ENCODE measurements around the gene TNFRSF21.
"Not testable (repeated sequence)": the region's sequence is repeated elsewhere in the genome, so short reads cannot be mapped to it uniquely, and the experiment has no call there.

Gene TNFRSF21

DNA sequence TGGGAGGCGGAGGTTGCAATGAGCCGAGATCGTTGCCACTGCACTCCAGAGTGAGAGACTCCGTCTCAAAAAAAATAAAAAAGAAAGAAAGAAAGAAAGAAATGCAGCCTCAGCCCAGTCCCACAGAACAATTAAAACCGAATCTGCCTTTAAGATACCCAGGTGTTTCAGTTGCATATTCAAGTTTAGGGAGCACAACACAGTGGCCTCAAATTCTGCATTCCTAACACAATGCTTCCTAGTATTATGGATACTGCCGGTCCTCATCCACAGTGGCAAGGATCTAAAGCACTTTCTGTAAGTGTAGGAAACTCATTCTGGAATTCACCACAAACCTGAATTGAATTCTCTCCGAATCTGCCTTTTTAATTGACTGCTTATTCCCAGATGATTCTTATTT, 80.5 kb downstream of the TNFRSF21 start:
- no peak for DNase-seq (ENCODE audit: low read depth in 1 of 2, low spot score in 1 of 2)

GRCh38 chr6:47228093-47228492, 81.6 kb downstream of the TNFRSF21 start:
- DNase-seq (ENCODE audit: low read depth in 1 of 2, low spot score in 1 of 2) = not testable (repeated sequence)

DNA sequence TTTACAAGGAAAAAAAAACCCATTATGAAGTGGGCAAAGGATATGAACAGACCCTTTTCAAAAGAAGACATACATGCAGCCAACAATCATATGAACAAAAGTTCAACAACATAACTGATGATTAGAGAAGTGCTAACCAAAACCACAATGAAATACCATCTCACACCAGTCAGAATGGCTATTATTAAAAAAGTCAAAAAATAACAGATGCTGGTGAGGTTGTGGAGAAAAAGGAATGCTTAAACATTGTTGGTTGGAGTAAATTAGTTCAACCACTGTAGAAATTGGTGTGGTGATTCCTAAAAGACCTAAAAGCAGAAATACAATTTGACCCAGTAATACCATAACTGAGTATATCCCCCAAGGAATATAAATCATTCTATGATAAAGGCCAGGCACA, 86.5 kb downstream of the TNFRSF21 start:
- DNase-seq (ENCODE audit: low read depth in 1 of 2, low spot score in 1 of 2) = not testable (repeated sequence)

DNA sequence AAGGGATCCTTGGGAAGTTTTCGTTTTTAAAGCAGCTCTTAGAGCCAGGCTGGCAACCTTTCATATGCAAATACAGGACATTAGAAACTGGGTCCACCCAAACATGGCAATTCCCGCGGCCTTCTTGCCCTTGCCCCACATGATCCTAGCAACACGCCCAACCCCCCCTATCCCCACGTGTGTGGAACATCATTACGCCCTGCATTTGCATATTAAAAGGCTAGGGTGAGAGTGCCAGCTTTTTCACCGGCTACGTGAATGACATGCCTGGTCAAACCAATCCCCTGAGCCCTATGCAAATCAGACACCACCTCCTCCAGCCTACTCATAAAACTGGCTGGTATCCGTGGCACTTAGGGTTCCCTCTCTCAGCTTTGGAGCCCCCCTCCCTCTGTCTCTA, 88.1 kb downstream of the TNFRSF21 start:
- DNase-seq (ENCODE audit: low read depth in 1 of 2, low spot score in 1 of 2) = no peak

DNA sequence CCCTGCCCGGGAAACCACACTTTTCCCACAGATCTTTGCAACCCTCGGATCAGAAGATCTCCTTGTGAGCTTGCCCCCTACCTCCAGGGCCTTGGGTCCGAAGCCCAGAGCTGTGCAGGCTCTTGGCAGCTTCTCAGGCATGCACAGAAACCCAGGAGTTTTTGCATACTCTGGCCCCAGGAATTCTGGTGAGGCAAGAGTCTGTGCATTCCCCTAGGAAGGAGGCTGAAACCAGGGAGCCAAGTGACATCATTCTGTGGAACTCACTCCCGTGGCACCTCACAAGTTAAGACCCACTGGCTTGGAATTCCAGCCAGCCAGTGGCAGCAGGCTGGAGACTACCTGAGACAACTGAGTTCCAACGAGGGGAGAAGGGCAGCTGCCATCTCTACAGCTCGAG, 100.1 kb downstream of the TNFRSF21 start:
- no peak for DNase-seq (ENCODE audit: low read depth in 1 of 2, low spot score in 1 of 2)

GRCh38 chr6:47207261-47207660, 102.4 kb downstream of the TNFRSF21 start:
- DNase-seq (ENCODE audit: low read depth in 1 of 2, low spot score in 1 of 2) = no peak

DNA sequence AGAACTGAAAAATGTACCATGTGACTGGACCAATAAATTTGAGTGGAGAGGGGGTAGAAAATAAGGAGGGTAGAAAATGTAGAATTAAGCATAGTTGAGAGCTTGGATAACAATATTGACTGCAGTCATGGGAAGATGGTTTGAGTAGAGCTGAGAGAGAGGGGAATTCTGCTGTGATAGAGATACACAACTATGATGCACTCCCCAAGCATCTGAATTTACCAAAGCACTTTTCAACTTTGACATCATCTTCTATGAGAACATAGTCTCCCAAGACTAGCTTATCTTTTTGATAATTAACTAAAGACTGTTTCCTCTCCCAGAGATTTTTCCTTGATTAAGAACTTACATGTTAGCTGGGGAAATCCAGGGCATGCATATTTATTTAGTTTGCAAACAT, 103.1 kb downstream of the TNFRSF21 start:
- no peak for DNase-seq (ENCODE audit: low read depth in 1 of 2, low spot score in 1 of 2)

GRCh38 chr6:47203938-47204611, 105.6 kb downstream of the TNFRSF21 start:
- DNase-seq (ENCODE audit: low read depth in 1 of 2, low spot score in 1 of 2) = no peak

DNA sequence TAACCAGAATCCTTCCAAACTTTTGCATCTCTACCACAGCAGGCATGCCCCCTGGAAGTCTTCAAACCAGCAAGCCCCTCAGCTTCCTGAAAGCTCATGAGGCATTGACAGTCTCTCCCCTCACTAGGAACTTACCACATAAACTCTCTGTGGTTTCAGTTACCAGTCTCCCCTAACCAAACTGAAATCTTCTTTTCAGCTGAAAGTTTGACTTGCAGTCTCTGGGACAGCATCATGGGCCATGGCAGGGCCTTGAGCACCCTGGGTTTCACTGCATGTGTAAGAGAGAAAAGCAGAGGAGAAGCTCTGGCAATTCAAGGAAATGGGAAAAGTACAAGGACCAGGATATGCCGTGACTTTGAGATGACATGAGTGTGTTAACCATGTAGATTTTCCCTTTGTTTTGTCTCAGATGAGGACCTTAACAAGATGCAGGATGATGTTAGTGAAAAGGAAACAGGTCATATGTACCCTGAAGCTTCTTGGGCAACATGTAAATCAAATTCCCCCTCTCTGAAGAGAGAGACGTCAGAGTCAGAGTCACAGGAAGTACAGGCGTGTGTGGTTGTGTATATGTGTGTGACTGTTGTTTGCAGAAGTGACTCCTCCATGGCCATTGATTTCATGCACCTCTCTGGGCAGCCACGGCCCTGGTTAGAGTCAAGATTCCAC, 106.3 kb downstream of the TNFRSF21 start:
- DNase-seq (ENCODE audit: low read depth in 1 of 2, low spot score in 1 of 2) = no peak

DNA sequence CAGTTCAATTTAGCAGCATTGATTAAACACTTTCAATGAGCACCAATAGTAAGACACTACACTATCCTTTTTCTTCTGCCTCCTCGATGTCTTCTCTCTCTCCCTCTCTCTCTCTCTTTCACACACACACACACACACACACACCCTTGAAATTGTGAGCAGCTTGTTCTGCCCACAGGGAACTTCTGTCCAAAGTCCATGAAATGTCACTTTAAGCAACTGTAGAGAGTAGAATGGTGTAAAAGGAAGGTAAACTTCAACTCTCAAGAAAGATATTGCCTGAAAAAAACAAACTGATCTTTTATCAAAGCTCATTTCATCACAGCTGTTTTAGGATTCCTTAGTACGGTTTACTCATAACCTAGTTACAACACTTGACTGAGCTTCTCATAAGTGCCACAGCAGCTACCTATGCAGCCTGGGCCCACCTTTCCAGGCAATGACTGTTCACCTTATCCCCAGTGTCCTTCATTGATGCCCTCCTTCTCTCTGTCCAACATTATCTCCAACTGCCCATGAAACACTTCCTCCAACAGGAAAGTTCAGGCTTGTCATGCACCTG, 107.0 kb downstream of the TNFRSF21 start:
- DNase-seq (ENCODE audit: low read depth in 1 of 2, low spot score in 1 of 2) = no peak

DNA sequence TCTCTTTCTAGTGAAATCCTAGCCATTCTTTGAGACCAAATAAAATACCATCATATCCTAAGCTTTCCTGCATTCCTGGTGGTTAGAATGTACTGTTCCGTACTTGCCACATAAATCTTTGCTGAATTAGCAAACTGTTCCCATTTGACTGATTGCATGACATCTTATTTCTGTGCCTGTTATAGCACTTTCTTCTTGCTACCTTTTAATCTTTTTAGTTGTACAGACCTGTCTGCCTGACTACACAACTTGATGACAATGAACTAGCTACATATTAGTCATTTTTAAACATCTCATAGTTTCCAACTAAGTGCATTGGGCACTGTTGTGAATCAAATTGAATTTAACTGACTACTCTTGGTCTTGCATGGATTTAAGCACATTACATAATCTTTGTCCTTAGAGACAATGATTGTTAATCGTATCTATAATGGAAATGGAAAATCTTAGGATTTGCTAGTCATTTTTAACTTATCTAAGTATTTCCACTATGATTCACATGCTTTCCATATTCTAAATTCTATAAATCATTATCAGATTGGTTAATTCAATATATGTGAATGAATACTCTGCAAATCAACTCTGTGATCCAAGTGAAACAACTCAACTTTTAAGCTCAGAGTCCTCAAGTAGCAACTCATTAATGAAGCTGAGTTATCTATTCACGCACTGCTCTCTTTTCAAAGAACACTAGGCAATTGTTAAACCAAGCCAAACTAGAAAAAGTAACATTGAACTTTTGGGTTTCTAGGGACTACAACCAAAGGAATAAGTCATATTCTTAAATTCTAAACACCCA, 109.0 kb downstream of the TNFRSF21 start:
- no peak for DNase-seq (ENCODE audit: low read depth in 1 of 2, low spot score in 1 of 2)

- DNase-seq (ENCODE audit: low read depth in 1 of 2, low spot score in 1 of 2) = no peak
Observed at GRCh38 chr6:47197682-47198640, 111.7 kb downstream of the TNFRSF21 start.

GRCh38 chr6:47196113-47196512, 113.6 kb downstream of the TNFRSF21 start:
- no peak for DNase-seq (ENCODE audit: low read depth in 1 of 2, low spot score in 1 of 2)

DNA sequence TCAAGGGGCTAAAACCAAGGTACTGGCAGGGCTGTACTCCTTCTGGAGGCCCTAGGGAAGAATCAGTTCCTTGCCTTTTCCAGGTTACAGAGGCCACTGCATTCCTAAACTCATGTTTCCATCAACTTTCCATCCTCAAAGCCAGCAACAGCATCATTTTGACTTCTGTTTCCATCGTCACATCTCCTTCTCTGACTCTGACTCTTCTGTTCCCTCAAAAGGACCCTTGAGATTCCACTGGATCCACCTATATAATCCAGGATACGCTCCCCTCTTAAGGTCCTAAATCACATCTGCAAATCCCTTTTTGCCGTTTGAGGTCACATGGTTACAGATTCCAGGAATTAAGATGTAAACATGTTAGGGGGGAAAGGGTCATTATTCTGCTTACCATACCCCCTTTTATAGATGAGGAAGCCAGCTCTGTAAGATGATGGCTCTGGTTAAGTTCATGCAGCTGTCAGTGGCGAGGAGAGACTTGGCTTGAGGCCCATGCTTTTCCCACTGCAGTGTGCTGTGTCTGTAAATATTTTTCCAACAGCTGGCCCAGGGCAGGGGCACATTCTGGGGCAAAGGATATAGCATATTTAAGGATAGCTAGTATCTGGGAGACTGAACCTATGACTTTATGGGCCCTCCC, 114.6 kb downstream of the TNFRSF21 start:
- DNase-seq (ENCODE audit: low read depth in 1 of 2, low spot score in 1 of 2) = no peak

DNA sequence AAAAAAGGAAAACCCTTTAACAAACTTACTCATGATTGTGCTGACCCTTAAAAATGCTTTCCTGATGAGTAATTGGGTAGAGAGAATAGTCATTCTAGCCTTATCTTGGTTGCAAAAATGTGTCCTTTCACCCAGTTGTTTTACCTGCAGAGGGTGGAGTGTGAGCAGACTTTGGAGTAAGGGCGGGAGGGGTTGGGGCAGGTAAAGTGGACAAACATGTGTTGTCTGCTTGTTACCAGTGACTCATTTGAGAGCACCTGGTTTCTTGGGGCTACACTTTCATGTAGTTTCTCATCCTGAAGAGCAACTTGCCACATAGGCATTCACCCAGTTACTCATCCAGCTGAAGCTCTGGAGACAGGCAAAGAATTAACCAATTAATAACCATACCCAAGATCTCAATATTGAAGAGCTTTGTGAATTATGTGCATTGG, 121.1 kb downstream of the TNFRSF21 start:
- no peak for DNase-seq (ENCODE audit: low read depth in 1 of 2, low spot score in 1 of 2)

GRCh38 chr6:47187893-47188587, 121.7 kb downstream of the TNFRSF21 start:
- DNase-seq (ENCODE audit: low read depth in 1 of 2, low spot score in 1 of 2) = no peak

DNA sequence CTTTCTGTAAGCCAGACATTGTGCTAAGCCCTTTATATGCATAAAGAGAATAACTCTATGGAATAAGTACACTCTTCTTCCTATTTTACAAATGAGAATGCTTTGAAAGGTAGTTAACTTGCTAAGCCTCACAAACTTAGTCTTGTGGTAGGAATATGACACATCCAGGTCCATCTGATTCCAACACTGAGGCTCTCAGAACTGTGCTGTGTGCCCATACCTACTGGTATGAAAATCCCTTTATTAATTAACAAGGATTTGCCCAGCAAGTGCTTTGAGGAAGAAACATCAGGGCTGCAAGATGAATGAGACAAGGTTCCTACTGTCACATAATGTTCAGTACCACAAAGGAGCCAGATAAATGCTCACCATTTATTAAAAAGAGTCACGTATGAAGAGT, 122.6 kb downstream of the TNFRSF21 start:
- no peak for DNase-seq (ENCODE audit: low read depth in 1 of 2, low spot score in 1 of 2)

DNA sequence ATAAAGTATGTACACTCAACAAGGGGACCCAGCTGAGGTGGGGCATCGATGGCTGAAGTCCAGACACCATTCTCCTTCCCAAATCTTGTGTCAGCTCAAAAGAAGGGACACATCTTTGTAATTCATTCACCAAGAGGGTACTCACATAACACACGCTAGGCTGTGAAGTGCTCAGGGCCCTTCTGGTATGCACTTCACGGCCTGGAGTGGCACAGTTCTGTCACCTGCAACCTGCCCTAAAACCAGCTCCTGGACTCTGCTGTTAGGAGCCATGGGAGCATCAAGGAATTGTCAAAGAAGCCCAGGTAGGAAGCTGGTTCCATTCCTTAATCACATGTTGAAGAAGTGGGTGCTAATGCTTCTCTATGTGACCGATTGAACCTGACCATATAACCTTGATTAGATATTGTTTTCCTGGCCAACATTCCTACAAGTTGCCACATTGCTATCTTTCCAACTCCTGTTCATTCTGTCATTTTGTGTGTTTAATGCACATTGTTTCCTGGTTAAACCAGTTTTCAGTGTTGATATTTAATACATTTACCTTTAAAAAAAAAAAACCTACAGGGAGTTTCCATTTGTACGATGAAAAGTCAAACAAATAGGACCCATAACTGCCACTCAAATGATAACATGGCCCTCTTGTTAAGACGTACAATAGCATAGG, 127.3 kb downstream of the TNFRSF21 start:
- DNase-seq (ENCODE audit: low read depth in 1 of 2, low spot score in 1 of 2) = no peak

DNA sequence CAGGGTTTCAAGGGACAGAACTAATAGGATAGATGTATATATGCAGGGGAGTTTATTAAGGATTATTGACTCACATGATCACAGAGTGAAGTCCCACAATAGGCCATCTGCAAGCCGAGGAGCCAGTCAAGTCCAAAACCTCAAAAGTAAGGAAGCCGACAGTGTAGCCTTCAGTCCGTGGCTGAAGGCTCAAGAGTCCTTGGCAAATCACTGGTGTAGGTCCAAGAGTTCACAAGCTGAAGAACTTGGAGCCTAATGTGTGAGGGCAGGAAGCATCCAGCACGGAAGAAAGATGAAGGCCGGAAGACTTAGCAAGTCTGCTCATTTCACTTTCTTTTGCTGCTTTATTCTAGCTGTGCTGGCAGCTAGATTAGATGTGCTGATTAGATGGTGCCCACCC, 128.0 kb downstream of the TNFRSF21 start:
- no peak for DNase-seq (ENCODE audit: low read depth in 1 of 2, low spot score in 1 of 2)

Data from stimulated activated CD4-positive, alpha-beta T cell treated with anti-CD3 and anti-CD28 coated beads, Interleukin-15, amount 100 ng/mL, for 1 hour (primary cell).